Measurements from ENCODE around the gene CLEC11A. TPM values are rescaled to one million over a fixed set of nuclear protein-coding genes. Genes with fewer than 3 reads are reported as not detected.

The CLEC11A gene
- total and polyA plus RNA-seq, 9 of the 15 experiments (the other 6 are each of a cell fraction or from before 2014, with no cell fraction given), result 0.39 to 43.9 (median 3.4) TPM

- TF ChIP-seq NR0B1 (IDR thresholded peaks at IDR 0.05; ENCODE audit: partially characterized antibody) (no peak), KAT8 (IDR thresholded peaks at IDR 0.05; ENCODE audit: low read depth) (peak; percentile 88), RBM22 (IDR thresholded peaks at IDR 0.05; ENCODE audit: low read depth, low read length, poor library complexity, severe bottlenecking) (no peak), ELF1 (tag; IDR thresholded peaks at IDR 0.05) (peak; percentile 79), MAX (CRISPR knock-in tag; IDR thresholded peaks at IDR 0.05) (0 out of 2 replicates have a peak, but pooled peaks have one; percentile 41), CEBPG (CRISPR knock-in tag; IDR thresholded peaks at IDR 0.05) (peak; percentile 78), CEBPG (tag; conservative IDR thresholded peaks at IDR 0.05 in 1 of 2, IDR thresholded peaks at IDR 0.05 in 1 of 2) (peak; percentile 94 to 98), MAFF (IDR thresholded peaks at IDR 0.05; ENCODE audit: low read length) (no peak), CEBPB (tag; IDR thresholded peaks at IDR 0.05) (peak; percentile 98), ZFX (CRISPR knock-in tag; IDR thresholded peaks at IDR 0.05) (0 out of 2 replicates have a peak, but pooled peaks have one; percentile 21), TFE3 (CRISPR knock-in tag; IDR thresholded peaks at IDR 0.05) (no peak), ATF7 (IDR thresholded peaks at IDR 0.05) (peak; percentile 12; the same call in 1 of the 2 replicates), TEAD1 (CRISPR knock-in tag; IDR thresholded peaks at IDR 0.05) (0 out of 4 replicates have a peak, but pooled peaks of 1 of the 2 experiments have one; percentile 27), U2AF1 (optimal IDR thresholded peaks at IDR 0.05; ENCODE audit: low read depth, low read length) (no peak), MBD2 (IDR thresholded peaks at IDR 0.05; ENCODE audit: borderline replicate concordance, low read depth) (peak; percentile 82; the same call in 1 of the 2 replicates), NR3C1 (CRISPR knock-in tag; IDR thresholded peaks at IDR 0.05) (no peak), IRF9 (tag; IDR thresholded peaks at IDR 0.05) (peak; percentile 76; the same call in 1 of the 2 replicates), PRPF4 (IDR thresholded peaks at IDR 0.05; ENCODE audit: insufficient read depth, low read depth, low read length, poor library complexity, severe bottlenecking) (no peak), ZNF395 (CRISPR knock-in tag; IDR thresholded peaks at IDR 0.05) (peak; percentile 50; the same call in 1 of the 2 replicates), PHF20 (IDR thresholded peaks at IDR 0.05; ENCODE audit: partially characterized antibody) (peak; percentile 76), CBFA2T2 (conservative IDR thresholded peaks at IDR 0.05) (peak; percentile 48)
These were observed 36.7 kb downstream of the CLEC11A start (continued) for GRCh38 chr19:50759886-50760285.
